OCI-LY7 (cell line): ENCODE measurements around the gene OR2F1. TPM values are rescaled to one million over a fixed set of nuclear protein-coding genes. Genes with fewer than 3 reads are reported as not detected.

Experiments used
- BruUV-seq: library from RNA; stranded (reverse); fragments of 400-500 nt; replicated peaks from 2 replicates; lab custom pipeline; 2021; lab: Mats Ljungman, UMichigan
- CTCF ChIA-PET: fragments of 300-600 bp; sonication (Branson Sonifier 250); formaldehyde crosslinking; loops from one replicate; lab custom pipeline; 2022; ENCODE audit warnings: antibody characterized with exemption; ENCODE audit not compliant: unreplicated experiment; lab: Charles Lee
- POLR2A ChIA-PET: fragments of 300-600 bp; sonication (Branson Sonifier 250); formaldehyde crosslinking; loops from one replicate; lab custom pipeline; 2022; ENCODE audit warnings: antibody characterized with exemption; lab: Charles Lee
- DNase-seq: peaks from one replicate; pipeline ENCODE4 v3.0.0-alpha.2; 2015; ENCODE audit warnings: low spot score
- H2AFZ ChIP-seq: fragments of 200-600 bp; sonication (generic), shearing (Covaris generic); 2 replicates; pipeline ENCODE4 v1.6.1; 2014; ENCODE audit warnings: mild to moderate bottlenecking, antibody characterized with exemption, low read length, moderate library complexity
- H3K27ac ChIP-seq: fragments of 200-600 bp; sonication (generic); 2 replicates; pipeline ENCODE4 v1.5.1; 2014; ENCODE audit warnings: mixed run types, low read depth, mild to moderate bottlenecking, moderate library complexity, low read length, inconsistent platforms; ENCODE audit not compliant: poor library complexity, severe bottlenecking
- H3K36me3 ChIP-seq: fragments of 200-600 bp; sonication (generic); 2 replicates; pipeline ENCODE4 v1.6.1; 2014; ENCODE audit warnings: mild to moderate bottlenecking, antibody characterized with exemption, low read length, moderate library complexity, mixed read lengths; ENCODE audit not compliant: insufficient read depth
- H3K4me1 ChIP-seq: fragments of 200-600 bp; sonication (generic); 2 replicates; pipeline ENCODE4 v1.5.1; 2014; ENCODE audit warnings: mild to moderate bottlenecking, low read length; ENCODE audit not compliant: insufficient read depth, poor library complexity, severe bottlenecking
- H3K4me2 ChIP-seq: fragments of 200-600 bp; sonication (generic); 2 replicates; pipeline ENCODE4 v1.6.1; 2014; ENCODE audit warnings: mild to moderate bottlenecking, low read length
- H3K4me3 ChIP-seq: fragments of 200-600 bp; sonication (generic); 2 replicates; pipeline ENCODE4 v1.5.1; 2014; ENCODE audit warnings: mild to moderate bottlenecking, low read depth, low read length; ENCODE audit not compliant: poor library complexity, severe bottlenecking
- H3K79me2 ChIP-seq: fragments of 200-600 bp; sonication (generic); 2 replicates; pipeline ENCODE4 v1.6.1; 2016; ENCODE audit warnings: low read depth, mild to moderate bottlenecking, low read length, moderate library complexity, mixed read lengths; ENCODE audit not compliant: insufficient read depth
- H3K9me2 ChIP-seq: fragments of 200-600 bp; sonication (generic); 2 replicates; pipeline ENCODE4 v1.6.1; 2016; ENCODE audit warnings: mild to moderate bottlenecking, low read length, mixed read lengths; ENCODE audit not compliant: insufficient read depth
- H3K9me3 ChIP-seq: fragments of 200-600 bp; sonication (generic); 2 replicates; pipeline ENCODE4 v1.6.1; 2014; ENCODE audit warnings: mild to moderate bottlenecking, mixed run types, low read length, mixed read lengths
- H4K20me1 ChIP-seq: fragments of 200-600 bp; sonication (generic); 2 replicates; pipeline ENCODE4 v1.6.1; 2014; ENCODE audit warnings: mild to moderate bottlenecking, antibody characterized with exemption, low read length, moderate library complexity, mixed read lengths; ENCODE audit not compliant: insufficient read depth
- EZH2phosphoT487 ChIP-seq: fragments of 200-600 bp; sonication (generic); IDR thresholded peaks from 2 replicates; pipeline ENCODE4 v1.6.1; 2018; ENCODE audit warnings: low read depth, borderline replicate concordance, mild to moderate bottlenecking, mixed run types, antibody characterized with exemption, low read length, moderate library complexity, mixed read lengths
- intact Hi-C: fragments of 100-400 bp; cut with micrococcal nuclease; formaldehyde crosslinking; loops from one replicate; pipeline ENCODE4 v1.10.0; 2022; ENCODE audit not compliant: unreplicated experiment
- total RNA-seq, 2 experiments: library from RNA; depleted of rRNA in 1 of 2; stranded (reverse); fragments of >200 nt in 1 of 2; shearing (Covaris generic) in 1 of 2; gene quantifications; 2 replicates each; pipeline ENCODE4 v1.2.3, GENCODE V29; 2014 to 2022
- TF ChIP-seq, protein P1 (sequence below): fragments of 200-600 bp; sonication (generic); conservative IDR thresholded peaks from 2 replicates; pipeline ENCODE4 v1.5.1; 2014; ENCODE audit warnings: mild to moderate bottlenecking, antibody characterized with exemption, low read length, moderate library complexity, mixed read lengths

The OR2F1 gene
- total RNA-seq, 2 experiments from 2014 or later: not detected

DNA sequence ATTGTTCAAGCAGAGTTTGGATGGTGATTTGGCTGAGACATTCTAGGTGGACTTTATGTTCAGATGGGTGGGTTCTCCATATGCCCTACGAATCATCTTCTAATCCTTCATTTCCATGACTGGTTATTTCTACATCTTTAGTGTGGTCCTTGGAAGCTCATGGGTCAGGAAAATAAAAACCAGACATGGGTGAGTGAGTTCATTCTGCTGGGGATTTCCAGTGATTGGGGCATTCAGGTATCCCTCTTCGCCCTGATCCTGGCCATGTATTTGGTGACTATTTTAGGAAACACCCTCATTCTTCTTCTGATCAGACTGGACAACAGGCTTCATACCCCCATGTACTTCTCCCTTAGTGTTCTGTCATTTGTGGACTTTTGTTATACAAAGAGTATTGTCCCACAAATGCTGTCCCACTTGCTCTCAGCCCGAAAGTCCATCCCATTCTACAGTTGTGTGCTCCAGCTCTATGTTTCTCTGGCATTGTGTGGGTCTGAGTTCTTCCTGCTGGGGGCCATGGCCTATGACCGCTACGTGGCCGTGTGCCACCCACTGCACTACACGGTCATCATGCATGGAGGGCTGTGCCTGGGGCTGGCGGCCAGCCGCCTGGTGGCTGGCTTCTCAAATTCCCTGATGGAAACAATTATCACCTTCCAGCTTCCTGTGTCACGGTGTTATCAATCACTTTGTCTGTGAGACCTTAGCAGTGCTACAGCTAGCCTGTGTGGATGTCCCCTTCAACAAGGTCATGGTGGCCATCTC, 26.3 kb downstream of the OR2F1 start:
- H3K79me2 ChIP-seq: no peaks in the 10 kb centered on the region
- no peaks in the 10 kb centered on the region for H4K20me1 ChIP-seq
- no peaks in the 10 kb centered on the region for H3K4me1 ChIP-seq
- intact Hi-C loops: no loop called here
- BruUV-seq: no TSS peak
- H3K9me2 ChIP-seq: no peaks in the 10 kb centered on the region
- H2AFZ ChIP-seq: no peak overlapping the region
- H3K9me3 ChIP-seq: no peaks in the 10 kb centered on the region
- H3K4me2 ChIP-seq: no peak overlapping the region
- ChIA-PET CTCF (interaction anchor here (0.5 kb wide), 1 partner anchor 21 kb away, joined by 4 read pairs; no protein-coding TSS in a partner anchor), POLR2A (interaction anchor here (0.6 kb wide), 1 partner anchor 561 kb away, joined by 3 read pairs; no protein-coding TSS in a partner anchor)
- no peak for DNase-seq
- H3K4me3 ChIP-seq: no peak overlapping the region
- H3K36me3 ChIP-seq: no peaks in the 10 kb centered on the region
- H3K27ac ChIP-seq: no peak overlapping the region
- TF ChIP-seq, protein P1, sequence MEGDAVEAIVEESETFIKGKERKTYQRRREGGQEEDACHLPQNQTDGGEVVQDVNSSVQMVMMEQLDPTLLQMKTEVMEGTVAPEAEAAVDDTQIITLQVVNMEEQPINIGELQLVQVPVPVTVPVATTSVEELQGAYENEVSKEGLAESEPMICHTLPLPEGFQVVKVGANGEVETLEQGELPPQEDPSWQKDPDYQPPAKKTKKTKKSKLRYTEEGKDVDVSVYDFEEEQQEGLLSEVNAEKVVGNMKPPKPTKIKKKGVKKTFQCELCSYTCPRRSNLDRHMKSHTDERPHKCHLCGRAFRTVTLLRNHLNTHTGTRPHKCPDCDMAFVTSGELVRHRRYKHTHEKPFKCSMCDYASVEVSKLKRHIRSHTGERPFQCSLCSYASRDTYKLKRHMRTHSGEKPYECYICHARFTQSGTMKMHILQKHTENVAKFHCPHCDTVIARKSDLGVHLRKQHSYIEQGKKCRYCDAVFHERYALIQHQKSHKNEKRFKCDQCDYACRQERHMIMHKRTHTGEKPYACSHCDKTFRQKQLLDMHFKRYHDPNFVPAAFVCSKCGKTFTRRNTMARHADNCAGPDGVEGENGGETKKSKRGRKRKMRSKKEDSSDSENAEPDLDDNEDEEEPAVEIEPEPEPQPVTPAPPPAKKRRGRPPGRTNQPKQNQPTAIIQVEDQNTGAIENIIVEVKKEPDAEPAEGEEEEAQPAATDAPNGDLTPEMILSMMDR: no peak

DNA sequence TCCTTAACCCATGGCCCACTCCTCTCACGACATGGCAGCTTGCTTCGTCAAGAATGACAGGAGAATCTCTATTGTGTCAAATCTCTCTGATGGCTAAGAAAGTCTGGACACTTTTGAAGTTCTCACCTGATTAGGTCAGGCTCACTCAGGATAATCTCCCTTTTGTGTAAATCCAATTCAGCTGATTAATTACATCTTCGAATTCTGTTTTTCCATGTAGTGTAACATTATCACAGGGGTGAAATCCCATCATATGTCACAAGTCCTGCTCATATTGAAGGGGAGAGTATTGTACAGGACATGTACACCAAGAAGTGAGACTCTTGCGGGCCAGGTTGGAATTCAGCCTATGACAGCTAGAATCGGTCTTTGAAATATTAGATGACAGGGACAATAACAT, 29.3 kb downstream of the OR2F1 start:
- Histone ChIP-seq H4K20me1 (no peaks in the 10 kb centered on the region), H3K4me3 (no peak overlapping the region), H3K27ac (no peak overlapping the region), H2AFZ (no peak overlapping the region), H3K9me2 (no peaks in the 10 kb centered on the region), H3K4me1 (no peaks in the 10 kb centered on the region), H3K36me3 (no peaks in the 10 kb centered on the region), H3K79me2 (no peaks in the 10 kb centered on the region), H3K4me2 (no peak overlapping the region), H3K9me3 (no peaks in the 10 kb centered on the region)
- TF ChIP-seq, protein P1: no peak
- TF ChIP-seq EZH2phosphoT487: no peak
- CTCF ChIA-PET: no interaction called here
- no TSS peak for BruUV-seq
- intact Hi-C loops: no loop called here
- POLR2A ChIA-PET: no interaction called here
- no peak for DNase-seq

DNA sequence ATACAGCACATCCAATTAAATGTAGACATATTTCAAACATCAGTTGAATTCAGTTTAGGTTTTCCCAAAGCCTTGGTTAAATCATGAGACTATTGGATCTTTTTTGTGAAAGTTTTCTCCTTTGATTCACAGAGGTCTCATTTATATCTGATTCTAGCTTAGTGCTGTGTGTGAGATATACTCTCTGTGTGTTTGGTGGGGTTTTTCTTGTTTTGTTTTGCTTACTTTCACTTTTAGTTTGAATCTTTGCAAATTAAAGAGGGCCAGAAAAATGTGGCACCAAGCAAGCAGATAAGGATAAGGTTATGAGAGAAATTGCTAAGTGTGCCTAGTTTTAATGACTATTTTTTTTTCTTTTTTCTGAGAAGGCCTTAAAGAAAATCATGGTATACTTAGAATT, 32.9 kb downstream of the OR2F1 start:
- no peak for DNase-seq
- H3K9me3 ChIP-seq: no peaks in the 10 kb centered on the region
- TF ChIP-seq EZH2phosphoT487: no peak
- TF ChIP-seq, protein P1: no peak
- no peak overlapping the region for H3K4me2 ChIP-seq
- H3K27ac ChIP-seq: no peak overlapping the region
- no TSS peak for BruUV-seq
- intact Hi-C loops: no loop called here
- H3K36me3 ChIP-seq: no peaks in the 10 kb centered on the region
- no peaks in the 10 kb centered on the region for H3K79me2 ChIP-seq
- no peak overlapping the region for H3K4me3 ChIP-seq
- ChIA-PET POLR2A (no interaction called here), CTCF (no interaction called here)
- H3K4me1 ChIP-seq: no peaks in the 10 kb centered on the region
- no peak overlapping the region for H2AFZ ChIP-seq
- no peaks in the 10 kb centered on the region for H3K9me2 ChIP-seq
- H4K20me1 ChIP-seq: no peaks in the 10 kb centered on the region
